GM12878 (cell line): ENCODE results near the gene IFITM1. TPM values are rescaled to one million over a fixed set of nuclear protein-coding genes. Genes with fewer than 3 reads are reported as not detected.

ENCODE experiments used
- ATAC-seq: fragments of 200-7000 bp; cut with Tn5 transposase; 3 replicates; pipeline ENCODE4 v1.9.1; 2020; ENCODE audit warnings: mild to moderate bottlenecking, moderate library complexity
- BruUV-seq: library from RNA; stranded (reverse); fragments of 400-500 nt; replicated peaks from 2 replicates; lab custom pipeline; 2021; lab: Mats Ljungman, UMichigan
- CTCF ChIA-PET: fragments of 300-600 bp; sonication (Branson Sonifier 250); formaldehyde crosslinking; extraction: SDS; loops from one replicate; lab custom pipeline; 2021; ENCODE audit warnings: inconsistent platforms; lab: Yijun Ruan, JAX
- POLR2A ChIA-PET: fragments of 350-600 bp; formaldehyde crosslinking; extraction: SDS; loops from one replicate; lab custom pipeline; 2021; ENCODE audit warnings: inconsistent platforms; lab: Charles Lee
- RAD21 ChIA-PET: fragments of 300-600 bp; sonication (Branson Sonifier 250); formaldehyde crosslinking; loops from one replicate; lab custom pipeline; 2023; ENCODE audit warnings: antibody characterized with exemption; ENCODE audit not compliant: unreplicated experiment; lab: Charles Lee
- SMC1A ChIA-PET: fragments of 300-600 bp; sonication (Branson Sonifier 250); formaldehyde crosslinking; loops from one replicate; lab custom pipeline; 2023; ENCODE audit not compliant: unreplicated experiment, uncharacterized antibody; lab: Charles Lee
- DNase-seq: peaks from one replicate; pipeline ENCODE4 v3.0.0-alpha.2; 2011; ENCODE audit warnings: low read depth, low spot score
- FAIRE-seq: peaks from 3 replicates; lab custom pipeline; 2011; peaks lifted over from hg19 to GRCh38; lab: Jason Lieb, UNC
- H2AFZ ChIP-seq: 2 replicates; pipeline ENCODE4 v1.6.0; 2011; ENCODE audit warnings: low read depth, low read length, control low read depth; ENCODE audit not compliant: control insufficient read depth
- H3K27ac ChIP-seq: 2 replicates; pipeline ENCODE4 v1.5.1; 2011; ENCODE audit warnings: control low read depth; ENCODE audit not compliant: control insufficient read depth, insufficient read depth
- H3K27me3 ChIP-seq, 2 experiments: replicated peaks in 1 of 2; 2 replicates each; pipeline versions ENCODE4 v1.6.0 to v1.6.1; 2011; ENCODE audit warnings: low read length in 1 of 2; ENCODE audit not compliant: control insufficient read depth in 2 of 2, insufficient read depth in 2 of 2
- H3K36me3 ChIP-seq, 2 experiments: 2 replicates each; pipeline ENCODE4 v1.5.1; 2011; ENCODE audit warnings: low read length in 1 of 2; ENCODE audit not compliant: control insufficient read depth in 2 of 2, insufficient read depth in 2 of 2
- H3K4me1 ChIP-seq: 2 replicates; pipeline ENCODE4 v1.6.1; 2011; ENCODE audit warnings: mild to moderate bottlenecking, low read length, moderate library complexity, mixed read lengths; ENCODE audit not compliant: control insufficient read depth, insufficient read depth
- H3K4me2 ChIP-seq: 2 replicates; pipeline ENCODE4 v1.6.0; 2011; ENCODE audit warnings: control low read depth; ENCODE audit not compliant: control insufficient read depth, insufficient read depth
- H3K4me3 ChIP-seq: fragments of 200-600 bp; sonication (generic); 2 replicates; pipeline ENCODE4 v1.5.1; 2016
- H3K79me2 ChIP-seq: 2 replicates; pipeline ENCODE4 v1.6.0; 2011; ENCODE audit warnings: low read length; ENCODE audit not compliant: control insufficient read depth, insufficient read depth
- H3K9ac ChIP-seq: 2 replicates; pipeline ENCODE4 v1.8.0; 2011; ENCODE audit warnings: low read length, control low read depth, mixed read lengths; ENCODE audit not compliant: control insufficient read depth, insufficient read depth
- H3K9me3 ChIP-seq: replicated peaks from 3 replicates; pipeline ENCODE4 v1.5.1; 2011; ENCODE audit warnings: mild to moderate bottlenecking, low read length; ENCODE audit not compliant: control insufficient read depth, insufficient read depth
- H4K20me1 ChIP-seq: 2 replicates; pipeline ENCODE4 v1.6.0; 2011; ENCODE audit not compliant: control insufficient read depth, insufficient read depth
- ASH2L ChIP-seq: fragments of 300-600, 200-600 bp; sonication (generic); IDR thresholded peaks from 2 replicates; pipeline ENCODE4 v1.6.1; 2017; ENCODE audit warnings: low read depth, mild to moderate bottlenecking, borderline replicate concordance
- ATF3 ChIP-seq: IDR thresholded peaks from 2 replicates; pipeline ENCODE4 v1.6.1; 2011; ENCODE audit warnings: low read depth, mild to moderate bottlenecking, low read length, moderate library complexity, borderline replicate concordance; ENCODE audit errors: extremely low read depth
- CUX1 ChIP-seq: IDR thresholded peaks from 2 replicates; pipeline ENCODE4 v1.6.1; 2012; ENCODE audit warnings: improper control_type of control experiment, low read depth, low read length; ENCODE audit not compliant: insufficient replicate concordance
- MEF2A ChIP-seq: IDR thresholded peaks from 2 replicates; pipeline ENCODE4 v1.6.1; 2011; ENCODE audit warnings: low read depth, mild to moderate bottlenecking, low read length, moderate library complexity; ENCODE audit not compliant: insufficient read depth
- MLLT1 ChIP-seq: fragments of 450-650 bp; IDR thresholded peaks from 2 replicates; pipeline ENCODE4 v1.6.1; 2016; ENCODE audit warnings: mild to moderate bottlenecking
- RAD51 ChIP-seq: fragments of 450-650 bp; IDR thresholded peaks from 2 replicates; pipeline ENCODE4 v1.6.1; 2016; ENCODE audit warnings: moderate library complexity, mild to moderate bottlenecking, inconsistent platforms
- SMARCA5 ChIP-seq: fragments of 450-650 bp; IDR thresholded peaks from 2 replicates; pipeline ENCODE4 v1.6.1; 2017; ENCODE audit warnings: mild to moderate bottlenecking
- STAT1 ChIP-seq: fragments of 450-650 bp; conservative IDR thresholded peaks from 2 replicates; pipeline ENCODE4 v1.6.1; 2014; ENCODE audit warnings: antibody characterized with exemption, mild to moderate bottlenecking
- SUZ12 ChIP-seq: fragments of 200-600 bp; sonication (generic); IDR thresholded peaks from one replicate; pipeline ENCODE4 v1.6.1; 2018; ENCODE audit warnings: antibody characterized with exemption, mild to moderate bottlenecking; ENCODE audit not compliant: unreplicated experiment
- TCF12 ChIP-seq: IDR thresholded peaks from 2 replicates; pipeline ENCODE4 v1.6.1; 2011; ENCODE audit warnings: low read depth, mild to moderate bottlenecking, low read length
- ZNF207 ChIP-seq: fragments of 450-650 bp; IDR thresholded peaks from 2 replicates; pipeline ENCODE4 v1.6.1; 2014; ENCODE audit warnings: antibody characterized with exemption, mild to moderate bottlenecking, borderline replicate concordance
- ZNF622 ChIP-seq: fragments of 450-650 bp; IDR thresholded peaks from 2 replicates; pipeline ENCODE4 v1.6.1; 2017; ENCODE audit warnings: mild to moderate bottlenecking, inconsistent platforms
- WGBS: methylation state at CpG from one replicate; pipeline ENCODE4 v1.1.6; 2016; ENCODE audit warnings: low lambda C conversion rate; ENCODE audit not compliant: insufficient replicate concordance, insufficient coverage; ENCODE audit errors: missing lambda C conversion rate; 5-methylcytosine and 5-hydroxymethylcytosine counted together
- in situ Hi-C: fragments of 300-500 bp; cut with MboI; formaldehyde crosslinking; loops from 9 replicates; pipeline ENCODE4 v1.14.3; 2018; ENCODE audit warnings: mixed read lengths
- intact Hi-C: fragments of 100-400 bp; cut with micrococcal nuclease; formaldehyde crosslinking; loops from one replicate; pipeline ENCODE4 v1.14.2; 2022; ENCODE audit not compliant: unreplicated experiment
- polyA plus RNA-seq, 11 experiments: library from polyadenylated mRNA; depleted of rRNA in 4 of 11; unstranded in 6 of 11; stranded (reverse) in 5 of 11; fragments of >200 nt; fragmentation: Nextera tagmentation in 4 of 11; fragmentation: Illumina TruSeq in 1 of 11; extraction: Ambion mirVana in 4 of 11; extraction: Trizol in 1 of 11; gene quantifications; 1 replicate in 1 of 11; 2 replicates in 10 of 11; pipeline versions ENCODE4 v1.2.1 to v1.2.3, GENCODE V29; 2011 to 2016; ENCODE audit warnings: inconsistent platforms in 2 of 11, missing spikeins in 2 of 11, low read depth in 1 of 11
- total RNA-seq, 4 experiments: library from RNA; depleted of rRNA in 3 of 4; stranded (reverse); fragments of >200 nt in 3 of 4; fragmentation: Illumina TruSeq in 1 of 4; extraction: Trizol in 1 of 4; gene quantifications; 2 replicates each; pipeline versions ENCODE4 v1.2.1 to v1.2.3, GENCODE V29; 2013 to 2021

Gene IFITM1
- total and polyA plus RNA-seq, 10 of the 15 experiments (the other 5 are each of a cell fraction or from before 2014, with no cell fraction given): 396 to 2,788 (median 607) TPM

GRCh38 chr11:334264-334994 lies 20.6 kb downstream of the IFITM1 start:
- ChIA-PET POLR2A (interaction anchor here (6.0 kb wide), 1 partner anchor 12 kb away, joined by 67 read pairs; no protein-coding TSS in a partner anchor), SMC1A (no interaction called here), RAD21 (no interaction called here), CTCF (interaction anchor here (2.5 kb wide), 1 partner anchor 14 kb away, joined by 13 read pairs; no protein-coding TSS in a partner anchor)
- Histone ChIP-seq H3K9ac (no peak overlapping the region), H3K4me2 (no peak overlapping the region), H3K27me3 (no peaks in the 10 kb centered on the region), H3K36me3 (no peaks in the 10 kb centered on the region), H3K79me2 (no peaks in the 10 kb centered on the region), H3K9me3 (peaks cover 5% of the 10 kb centered on the region; the same call in 2 of the 3 replicates), H4K20me1 (no peaks in the 10 kb centered on the region), H2AFZ (no peak overlapping the region), H3K4me3 (no peak overlapping the region), H3K4me1 (peaks cover 25% of the 10 kb centered on the region), H3K27ac (no peak overlapping the region)
- in situ Hi-C loops (no loop called here), intact Hi-C loops (no loop called here)
- FAIRE-seq (no peak), ATAC-seq (no peak), DNase-seq (no peak)
- WGBS: 83% methylated on average over 25 of the region's 25 CpGs
- no TSS peak for BruUV-seq
- TF ChIP-seq ZNF207 (no peak), MLLT1 (no peak), ZNF622 (no peak), TCF12 (no peak), ASH2L (no peak), STAT1 (no peak), MEF2A (no peak), RAD51 (no peak), CUX1 (no peak), ATF3 (no peak), SMARCA5 (no peak), SUZ12 (no peak)
